Nephron (organoid): Measurements from ENCODE around the gene DIP2A.

Experiments used
- H3K27ac Mint-ChIP-seq, 3 experiments: 2 replicates each; pipeline ENCODE4 v1.8.0; 2020; ENCODE audit warnings: mixed read lengths in 3 of 3, mild to moderate bottlenecking in 2 of 3, moderate library complexity in 1 of 3
- H3K27me3 Mint-ChIP-seq: 2 replicates; pipeline ENCODE4 v1.8.0; 2021; ENCODE audit warnings: low read depth, mild to moderate bottlenecking, moderate library complexity, mixed read lengths
- H3K36me3 Mint-ChIP-seq: 2 replicates; pipeline ENCODE4 v1.8.0; 2020; ENCODE audit warnings: low read depth, mixed read lengths
- H3K4me1 Mint-ChIP-seq: 2 replicates; pipeline ENCODE4 v1.8.0; 2020; ENCODE audit warnings: mixed read lengths
- H3K4me3 Mint-ChIP-seq, 3 experiments: 2 replicates each; pipeline ENCODE4 v1.8.0; 2020; ENCODE audit warnings: mild to moderate bottlenecking in 3 of 3, mixed read lengths in 3 of 3, moderate library complexity in 2 of 3
- H3K9me3 Mint-ChIP-seq: 2 replicates; pipeline ENCODE4 v1.8.0; 2020; ENCODE audit warnings: mixed read lengths
- CTCF ChIP-seq, 3 experiments: fragments of 200-600 bp; sonication (generic); IDR thresholded peaks; one replicate each; pipeline ENCODE4 v1.5.0; 2021; ENCODE audit warnings: antibody characterized with exemption in 3 of 3; ENCODE audit not compliant: unreplicated experiment in 3 of 3

Gene DIP2A

GRCh38 chr21:46420241-46421190, 38.2 kb upstream of the DIP2A start:
- Mint-ChIP-seq H3K4me1 (peaks cover 12% of the 10 kb centered on the region), H3K27me3 (no peaks in the 10 kb centered on the region), H3K9me3 (no peaks in the 10 kb centered on the region), H3K4me3 (no peak overlapping the region), H3K36me3 (peaks cover 38% of the 10 kb centered on the region), H3K27ac (no peak overlapping the region)
- TF ChIP-seq CTCF (IDR thresholded peaks at IDR 0.05; ENCODE audit: unreplicated experiment in 3 of 3) = no peak

GRCh38 chr21:46421191-46421750, 37.4 kb upstream of the DIP2A start:
- Mint-ChIP-seq H3K9me3 (no peaks in the 10 kb centered on the region), H3K27me3 (no peaks in the 10 kb centered on the region), H3K4me1 (peaks cover 5% of the 10 kb centered on the region), H3K4me3 (no peak overlapping the region), H3K27ac (no peak overlapping the region), H3K36me3 (peaks cover 31% of the 10 kb centered on the region)
- no peak for TF ChIP-seq CTCF (IDR thresholded peaks at IDR 0.05; ENCODE audit: unreplicated experiment in 3 of 3)

DNA sequence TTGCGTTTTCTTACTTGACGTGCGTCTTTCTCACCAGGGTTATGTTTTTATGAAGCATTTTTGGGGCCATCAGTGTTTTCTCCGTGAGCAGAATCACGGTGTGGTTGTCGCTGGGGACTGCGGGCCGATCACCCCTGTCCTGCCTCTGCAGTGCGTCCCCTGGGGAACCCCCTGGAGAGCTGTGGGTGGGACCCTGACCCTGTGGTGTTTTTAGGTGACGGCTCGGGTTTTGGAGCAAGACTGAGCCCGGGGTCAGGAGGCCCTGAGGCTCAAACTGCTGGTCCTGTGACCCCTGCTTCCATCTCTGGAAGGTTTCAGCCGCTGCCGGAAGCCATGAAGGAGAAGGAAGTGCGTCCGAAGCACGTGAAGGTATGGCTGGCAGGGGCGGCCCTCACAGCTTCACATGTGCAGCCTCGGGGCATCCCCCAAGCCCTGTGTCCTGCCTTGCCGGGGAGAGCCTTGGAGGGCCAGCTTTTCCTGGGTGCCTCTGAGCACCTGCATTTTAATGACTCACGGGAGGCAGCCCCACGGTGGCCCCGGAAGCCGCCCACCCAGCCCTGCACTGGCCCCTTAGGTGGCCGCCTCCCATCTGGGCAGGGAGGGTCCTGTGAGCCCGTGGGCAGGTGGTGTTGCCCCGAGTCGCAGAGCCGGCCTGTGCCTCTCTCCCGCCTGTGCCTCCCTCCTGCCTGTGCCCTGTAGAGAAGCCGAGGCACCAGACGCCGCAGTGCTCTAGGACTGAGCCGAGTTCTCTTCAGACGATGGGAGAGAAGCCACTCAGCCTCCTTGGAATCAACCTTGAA, 36.7 kb upstream of the DIP2A start:
- TF ChIP-seq CTCF (IDR thresholded peaks at IDR 0.05; ENCODE audit: unreplicated experiment in 3 of 3) = no peak
- H3K27ac Mint-ChIP-seq = no peak overlapping the region
- no peak overlapping the region for H3K4me3 Mint-ChIP-seq
- peaks cover 31% of the 10 kb centered on the region for H3K36me3 Mint-ChIP-seq
- H3K27me3 Mint-ChIP-seq = no peaks in the 10 kb centered on the region
- peaks cover 6% of the 10 kb centered on the region for H3K4me1 Mint-ChIP-seq
- H3K9me3 Mint-ChIP-seq = no peaks in the 10 kb centered on the region

DNA sequence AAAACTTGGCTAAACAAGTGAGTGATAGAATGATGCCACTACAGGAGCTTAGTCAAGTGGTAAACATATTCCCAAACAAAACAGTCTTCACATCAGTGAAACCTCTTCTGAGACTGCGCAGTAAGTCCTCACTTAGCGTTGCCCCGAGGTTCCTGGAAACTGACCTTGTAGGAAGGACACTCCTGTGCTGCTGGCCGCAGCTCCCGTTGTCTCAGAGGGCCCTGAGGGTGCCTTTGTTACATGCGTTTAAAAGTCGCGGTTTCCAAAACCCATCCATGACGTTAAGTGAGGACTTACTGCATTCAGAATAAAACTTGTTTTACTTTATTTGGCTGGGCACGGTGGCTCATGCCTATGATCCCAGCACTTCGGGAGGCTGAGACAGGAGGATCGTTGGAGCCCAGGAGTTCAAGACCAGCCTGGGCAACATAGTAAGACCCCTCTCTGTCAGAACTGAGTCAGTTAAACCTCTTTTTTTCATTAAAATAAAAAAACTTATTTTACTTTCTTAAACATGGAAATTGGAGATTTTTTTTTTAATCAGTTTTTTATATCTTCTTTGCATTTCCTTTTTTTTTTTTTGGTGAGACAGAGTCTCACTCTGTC, 36.0 kb upstream of the DIP2A start:
- Mint-ChIP-seq H3K9me3 (no peaks in the 10 kb centered on the region), H3K27me3 (no peaks in the 10 kb centered on the region), H3K4me3 (no peak overlapping the region), H3K27ac (no peak overlapping the region), H3K4me1 (peaks cover 9% of the 10 kb centered on the region), H3K36me3 (peaks cover 31% of the 10 kb centered on the region)
- no peak for TF ChIP-seq CTCF (IDR thresholded peaks at IDR 0.05; ENCODE audit: unreplicated experiment in 3 of 3)

GRCh38 chr21:46423546-46424038, 35.1 kb upstream of the DIP2A start:
- Mint-ChIP-seq H3K27ac (no peak overlapping the region), H3K27me3 (no peaks in the 10 kb centered on the region), H3K4me1 (peaks cover 9% of the 10 kb centered on the region), H3K36me3 (peaks cover 22% of the 10 kb centered on the region), H3K9me3 (no peaks in the 10 kb centered on the region), H3K4me3 (no peak overlapping the region)
- TF ChIP-seq CTCF (IDR thresholded peaks at IDR 0.05; ENCODE audit: unreplicated experiment in 3 of 3) = no peak
